ENCODE measurements around the gene KCNN4. TPM values are rescaled to one million over a fixed set of nuclear protein-coding genes. Genes with fewer than 3 reads are reported as not detected.
A peak's percentile ranks its signal among the peaks of the same experiment; 100 is the strongest.

Gene KCNN4
- total and polyA plus RNA-seq, 2 donors from 2014 or later, result 0.80 to 6.1 TPM

GRCh38 chr19:43723588-43723987, 57.2 kb downstream of the KCNN4 start:
- FAIRE-seq (no peak), DNase-seq (no peak)
- Histone ChIP-seq H3K9ac (ENCODE audit: low read length in 3 of 3) (no peak overlapping the region), H3K27me3 (ENCODE audit: control insufficient read depth, insufficient read depth, low read length) (no peaks in the 10 kb centered on the region), H3K4me3 (ENCODE audit: low read length in 3 of 3) (no peak overlapping the region), H3K4me1 (ENCODE audit: control insufficient read depth in 2 of 3, insufficient read depth in 2 of 3, low read depth in 1 of 3, low read length in 3 of 3) (no peaks in the 10 kb centered on the region), H3K36me3 (ENCODE audit: control insufficient read depth in 2 of 3, insufficient read depth in 3 of 3, low read length in 3 of 3) (no peaks in the 10 kb centered on the region), H3K27ac (ENCODE audit: low read depth in 2 of 2, low read length in 2 of 2) (no peak overlapping the region), H3K9me3 (ENCODE audit: control insufficient read depth in 2 of 3, insufficient read depth in 1 of 3, low read length in 3 of 3) (no peaks in the 10 kb centered on the region)
- peak; percentile 17 for TF ChIP-seq CTCF (IDR thresholded peaks at IDR 0.05; ENCODE audit: borderline replicate concordance, extremely low read depth, insufficient read depth)
- intact Hi-C loops (cut with DNase I), result no loop called here

- TF ChIP-seq CTCF (IDR thresholded peaks at IDR 0.05; ENCODE audit: borderline replicate concordance, extremely low read depth, insufficient read depth), result no peak
- DNase-seq, result no peak
- Histone ChIP-seq H3K9me3 (ENCODE audit: control insufficient read depth in 2 of 3, insufficient read depth in 1 of 3, low read length in 3 of 3) (no peaks in the 10 kb centered on the region), H3K4me1 (ENCODE audit: control insufficient read depth in 2 of 3, insufficient read depth in 2 of 3, low read depth in 1 of 3, low read length in 3 of 3) (no peaks in the 10 kb centered on the region), H3K4me3 (ENCODE audit: low read length in 3 of 3) (no peak overlapping the region), H3K36me3 (ENCODE audit: control insufficient read depth in 2 of 3, insufficient read depth in 3 of 3, low read length in 3 of 3) (no peaks in the 10 kb centered on the region), H3K27me3 (ENCODE audit: control insufficient read depth, insufficient read depth, low read length) (no peaks in the 10 kb centered on the region), H3K9ac (ENCODE audit: low read length in 3 of 3) (no peak overlapping the region), H3K27ac (ENCODE audit: low read depth in 2 of 2, low read length in 2 of 2) (no peak overlapping the region)
- no peak for FAIRE-seq
- intact Hi-C loops (cut with DNase I), result no loop called here
These were observed 59.2 kb downstream of the KCNN4 start for GRCh38 chr19:43721469-43722048.

GRCh38 chr19:43720936-43721335, 59.8 kb downstream of the KCNN4 start:
- Histone ChIP-seq H3K9me3 (ENCODE audit: control insufficient read depth in 2 of 3, insufficient read depth in 1 of 3, low read length in 3 of 3) (no peaks in the 10 kb centered on the region), H3K27me3 (ENCODE audit: control insufficient read depth, insufficient read depth, low read length) (no peaks in the 10 kb centered on the region), H3K4me3 (ENCODE audit: low read length in 3 of 3) (no peak overlapping the region), H3K36me3 (ENCODE audit: control insufficient read depth in 2 of 3, insufficient read depth in 3 of 3, low read length in 3 of 3) (no peaks in the 10 kb centered on the region), H3K4me1 (ENCODE audit: control insufficient read depth in 2 of 3, insufficient read depth in 2 of 3, low read depth in 1 of 3, low read length in 3 of 3) (no peaks in the 10 kb centered on the region), H3K9ac (ENCODE audit: low read length in 3 of 3) (no peak overlapping the region), H3K27ac (ENCODE audit: low read depth in 2 of 2, low read length in 2 of 2) (no peak overlapping the region)
- DNase-seq (no peak), FAIRE-seq (no peak)
- intact Hi-C loops (cut with DNase I), result no loop called here
- TF ChIP-seq CTCF (IDR thresholded peaks at IDR 0.05; ENCODE audit: borderline replicate concordance, extremely low read depth, insufficient read depth), result no peak

- FAIRE-seq, result no peak
- intact Hi-C loops (cut with DNase I), result no loop called here
These were observed 60.9 kb downstream of the KCNN4 start for GRCh38 chr19:43719918-43720317.

More at GRCh38 chr19:43719918-43720317, 60.9 kb downstream of the KCNN4 start:
- Histone ChIP-seq H3K4me1 (ENCODE audit: control insufficient read depth in 2 of 3, insufficient read depth in 2 of 3, low read depth in 1 of 3, low read length in 3 of 3) (no peaks in the 10 kb centered on the region), H3K9ac (ENCODE audit: low read length in 3 of 3) (no peak overlapping the region), H3K9me3 (ENCODE audit: control insufficient read depth in 2 of 3, insufficient read depth in 1 of 3, low read length in 3 of 3) (no peaks in the 10 kb centered on the region), H3K27me3 (ENCODE audit: control insufficient read depth, insufficient read depth, low read length) (no peaks in the 10 kb centered on the region), H3K27ac (ENCODE audit: low read depth in 2 of 2, low read length in 2 of 2) (no peak overlapping the region), H3K4me3 (ENCODE audit: low read length in 3 of 3) (no peak overlapping the region), H3K36me3 (ENCODE audit: control insufficient read depth in 2 of 3, insufficient read depth in 3 of 3, low read length in 3 of 3) (no peaks in the 10 kb centered on the region)
- no peak for DNase-seq
- no peak for TF ChIP-seq CTCF (IDR thresholded peaks at IDR 0.05; ENCODE audit: borderline replicate concordance, extremely low read depth, insufficient read depth)
